Body of pancreas (tissue), 4 donors: ENCODE data around the gene MTIF2. TPM values are rescaled to one million over a fixed set of nuclear protein-coding genes. Genes with fewer than 3 reads are reported as not detected.
"Not testable (repeated sequence)": the region's sequence is repeated elsewhere in the genome, so short reads cannot be mapped to it uniquely, and the experiment has no call there.

Source experiments
- ATAC-seq: fragments of 150-250 bp; one replicate; pipeline ENCODE4 v1.9.1; 2016
- DNase-seq, 4 donors: peaks; one replicate each; pipeline ENCODE4 v3.0.0-alpha.2; 2019
- H3K27ac ChIP-seq, 4 donors: fragments of 200-600 bp; sonication (generic); 1 replicate in 3 of 4; 2 replicates in 1 of 4; pipeline versions ENCODE4 v1.5.1 to v1.6.1; 2016 to 2019; ENCODE audit warnings: mild to moderate bottlenecking in 1 of 4, mixed read lengths in 1 of 4, moderate library complexity in 1 of 4
- H3K27me3 ChIP-seq, 2 donors: fragments of 200-600 bp; sonication (generic); one replicate each; pipeline ENCODE4 v1.6.0; 2016; ENCODE audit warnings: mild to moderate bottlenecking in 1 of 2
- H3K36me3 ChIP-seq, 2 donors: fragments of 200-600 bp; sonication (generic); replicated peaks in 1 of 2; 2 replicates each; pipeline ENCODE4 v1.5.1; 2016; ENCODE audit warnings: low read depth in 2 of 2; ENCODE audit not compliant: insufficient read depth in 1 of 2
- H3K4me1 ChIP-seq: fragments of 200-600 bp; sonication (generic); one replicate; pipeline ENCODE4 v1.6.0; 2016
- H3K4me3 ChIP-seq, 2 donors: fragments of 200-600 bp; sonication (generic); 1 replicate in 1 of 2; 2 replicates in 1 of 2; pipeline ENCODE4 v1.5.1; 2016 to 2019
- H3K9me3 ChIP-seq, 3 donors: fragments of 200-600 bp; sonication (generic); 1 replicate in 2 of 3; 2 replicates in 1 of 3; pipeline ENCODE4 v1.5.1; 2016
- CTCF ChIP-seq, 7 experiments: fragments of 450-650 bp in 4 of 7; fragments of 200-600 bp in 3 of 7; sonication (generic) in 3 of 7; IDR thresholded peaks; one replicate each; pipeline ENCODE4 v1.5.1; 2016 to 2019; ENCODE audit warnings: antibody characterized with exemption in 7 of 7
- POLR2A ChIP-seq, 3 donors: fragments of 450-650 bp; IDR thresholded peaks; one replicate each; pipeline ENCODE4 v1.6.1; 2016; ENCODE audit warnings: antibody characterized with exemption in 3 of 3, mild to moderate bottlenecking in 2 of 3
- WGBS, 2 donors: methylation state at CpG; one replicate each; pipeline ENCODE4 v1.1.5; 2017; 5-methylcytosine and 5-hydroxymethylcytosine counted together
- intact Hi-C: fragments of 100-400 bp; cut with DNase I; formaldehyde crosslinking; loops from one replicate; pipeline ENCODE4 v1.15.1; 2023
- total RNA-seq, 2 donors: library from RNA; depleted of rRNA; stranded (reverse); fragments of >200 nt; gene quantifications; one replicate each; pipeline ENCODE4 v1.1.0, GENCODE V29; 2016

MTIF2 gene
- total RNA-seq, 2 donors from 2014 or later, result 14.5 to 17.9 TPM

DNA sequence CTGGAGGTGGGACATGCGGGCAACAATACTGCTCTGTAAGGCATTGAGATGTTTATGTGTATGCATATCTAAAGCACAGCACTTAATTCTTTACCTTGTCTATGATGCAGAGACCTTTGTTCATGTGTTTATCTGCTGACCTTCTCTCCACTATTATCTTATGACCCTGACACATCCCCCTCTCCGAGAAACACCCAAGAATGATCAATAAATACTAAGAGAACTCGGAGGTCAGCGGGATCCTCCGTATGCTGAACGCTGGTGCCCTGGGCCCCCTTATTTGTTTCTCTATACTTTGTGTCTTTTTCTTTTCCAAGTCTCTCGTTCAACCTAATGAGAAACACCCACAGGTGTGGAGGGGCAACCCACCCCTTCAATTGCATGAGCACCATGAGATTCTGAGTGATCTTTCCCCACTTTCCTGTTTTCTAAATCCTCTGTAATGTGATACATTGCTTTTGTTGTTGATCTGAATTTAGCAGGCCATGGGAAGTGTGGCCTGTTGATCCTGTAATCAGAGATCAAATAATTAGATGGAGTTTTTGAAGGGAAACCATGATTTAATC is 10.9 kb upstream of the MTIF2 start:
- Histone ChIP-seq H3K4me1 (peaks cover 35% of the 10 kb centered on the region), H3K27ac (peak overlapping the region in 3 of 4 donors; percentile 34 to 97 (median 54))
- H3K27me3 ChIP-seq, DNase-seq, H3K36me3 ChIP-seq, H3K4me3 ChIP-seq, ATAC-seq, H3K9me3 ChIP-seq, intact Hi-C loops: not testable (repeated sequence)
- 60 to 72% methylated on average over 7 of the region's 7 CpGs for WGBS, 2 donors

DNA sequence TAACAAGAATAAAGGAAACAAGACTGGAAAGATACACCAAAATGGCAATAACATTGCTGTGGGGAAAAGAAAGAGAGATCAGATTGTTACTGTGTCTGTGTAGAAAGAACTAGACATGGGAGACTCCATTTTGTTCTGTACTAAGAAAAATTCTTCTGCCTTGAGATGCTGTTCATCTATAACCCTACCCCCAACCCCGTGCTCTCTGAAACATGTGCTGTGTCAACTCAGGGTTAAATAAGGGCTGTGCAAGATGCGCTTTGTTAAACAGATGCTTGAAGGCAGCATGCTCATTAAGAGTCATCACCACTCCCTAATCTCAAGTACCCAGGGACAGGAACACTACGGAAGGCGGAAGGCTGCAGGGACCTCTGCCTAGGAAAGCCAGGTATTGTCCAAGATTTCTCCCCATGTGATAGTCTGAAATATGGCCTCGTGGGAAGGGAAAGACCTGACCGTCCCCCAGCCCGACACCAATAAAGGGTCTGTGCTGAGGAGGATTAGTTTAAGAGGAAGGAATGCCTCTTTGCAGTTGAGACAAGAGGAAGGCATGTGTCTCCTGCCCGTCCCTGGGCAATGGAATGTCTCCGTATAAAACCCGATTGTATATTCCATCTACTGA is 10.3 kb upstream of the MTIF2 start:
- H3K27me3 ChIP-seq, intact Hi-C loops, H3K9me3 ChIP-seq, H3K36me3 ChIP-seq, DNase-seq, H3K4me3 ChIP-seq, ATAC-seq, H3K27ac ChIP-seq: not testable (repeated sequence)
- 73 to 81% methylated on average over 10 of the region's 10 CpGs for WGBS, 2 donors
- H3K4me1 ChIP-seq, result peaks cover 28% of the 10 kb centered on the region

DNA sequence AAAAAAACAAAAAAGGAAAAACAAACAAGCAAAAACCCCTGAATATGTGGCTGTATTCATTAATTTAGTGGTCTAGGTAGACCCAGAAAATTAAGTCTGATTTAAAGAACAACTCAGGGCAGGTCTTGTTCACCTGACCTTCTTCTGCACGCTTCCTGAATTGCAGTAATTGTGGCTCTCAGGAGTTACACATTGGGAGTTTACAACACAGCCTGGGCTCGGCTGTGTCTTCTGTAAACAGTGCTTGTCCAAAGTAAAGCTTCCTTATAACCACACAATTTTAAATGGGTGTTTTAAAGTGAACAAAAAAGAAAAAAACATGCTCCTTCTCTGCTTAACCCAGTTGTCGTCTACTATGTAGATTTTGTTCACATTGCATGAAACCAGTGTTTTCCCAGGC is 8.3 kb upstream of the MTIF2 start:
- peaks cover 20% of the 10 kb centered on the region for H3K4me1 ChIP-seq
- no peaks in the 10 kb centered on the region for H3K36me3 ChIP-seq
- no peaks in the 10 kb centered on the region for H3K9me3 ChIP-seq
- 86 to 87% methylated on average over 3 of the region's 3 CpGs for WGBS, 2 donors
- DNase-seq (no peak), ATAC-seq (no peak)
- intact Hi-C loops, result no loop called here
- H3K27ac ChIP-seq, result no peak overlapping the region
- no peak overlapping the region for H3K4me3 ChIP-seq
- TF ChIP-seq CTCF (IDR thresholded peaks at IDR 0.05), result no peak
- TF ChIP-seq POLR2A (IDR thresholded peaks at IDR 0.05), result no peak
- no peaks in the 10 kb centered on the region for H3K27me3 ChIP-seq

DNA sequence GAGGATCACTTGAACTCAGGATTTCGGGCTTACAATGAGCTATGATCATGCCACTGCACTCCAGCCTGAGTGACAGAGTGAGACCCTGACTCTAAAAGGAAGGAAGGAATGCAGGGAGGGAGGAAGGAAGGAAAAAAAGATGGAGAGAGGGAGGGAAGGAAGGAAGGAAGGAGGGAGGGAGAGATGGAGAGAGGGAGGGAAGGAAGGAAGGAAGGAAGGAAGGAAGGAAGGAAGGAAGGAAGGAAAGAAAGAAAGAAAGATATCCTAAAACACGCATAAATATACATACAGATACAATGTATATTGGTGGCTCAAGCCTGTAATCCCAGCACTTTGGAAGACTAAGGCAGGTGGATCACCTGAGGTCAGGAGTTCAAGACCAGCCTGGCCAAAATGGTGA is 5.3 kb upstream of the MTIF2 start:
- ATAC-seq, result not testable (repeated sequence)

GRCh38 chr2:55269645-55269990 is 587 bp upstream of the MTIF2 start:
- Histone ChIP-seq H3K27me3 (no peaks in the 10 kb centered on the region), H3K4me1 (peaks cover 17% of the 10 kb centered on the region), H3K4me3 (peak overlapping the region in 1 of 2 donors; percentile 73), H3K36me3 (peaks cover 0 to 4% of the 10 kb centered on the region in 2 donors), H3K9me3 (no peaks in the 10 kb centered on the region), H3K27ac (peak overlapping the region in 3 of 4 donors; percentile 78 to 90 (median 78))
- 40 to 50% methylated on average over 7 of the region's 7 CpGs for WGBS, 2 donors
- intact Hi-C loops, result no loop called here
- DNase-seq (no peak), ATAC-seq (no peak)
- no peak for TF ChIP-seq POLR2A (IDR thresholded peaks at IDR 0.05)
- TF ChIP-seq CTCF (IDR thresholded peaks at IDR 0.05), result no peak

More for the DNA sequence above, 5.3 kb upstream of the MTIF2 start:
- H3K4me1 ChIP-seq, H3K27ac ChIP-seq, H3K4me3 ChIP-seq, H3K27me3 ChIP-seq, H3K36me3 ChIP-seq, DNase-seq, intact Hi-C loops, H3K9me3 ChIP-seq: not testable (repeated sequence)
- 83% methylated on average over 2 of the region's 2 CpGs for WGBS, 2 donors

DNA sequence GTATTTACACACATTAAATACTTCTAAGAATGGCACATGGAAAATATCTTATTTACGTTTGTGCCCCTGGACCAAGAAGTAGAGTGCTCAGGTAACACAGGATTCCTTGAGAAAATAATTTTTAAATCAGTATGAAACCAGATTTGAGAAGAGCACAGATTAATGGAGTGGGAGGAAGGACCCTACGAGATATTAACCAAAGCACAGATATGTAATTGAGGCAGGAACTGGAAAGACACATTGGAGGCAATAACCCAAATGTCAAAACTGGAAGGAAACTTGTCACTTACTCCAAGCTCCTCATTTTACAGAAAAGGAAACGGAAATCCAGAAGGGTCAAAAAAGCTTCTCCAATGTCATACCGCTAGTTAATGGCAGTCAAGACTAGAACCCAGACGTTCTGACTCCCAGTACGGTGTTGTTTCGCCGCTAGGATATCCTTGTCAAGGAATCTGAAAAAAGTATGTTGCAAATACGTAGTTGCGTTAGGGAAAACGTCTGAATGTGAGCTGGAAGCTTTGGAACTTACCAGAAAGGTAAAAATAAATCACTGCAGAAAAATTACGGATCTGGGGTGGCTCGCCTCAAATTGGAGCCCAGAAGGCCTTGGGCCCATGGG is 634 bp downstream of the MTIF2 start:
- H3K4me1 ChIP-seq, result peaks cover 17% of the 10 kb centered on the region
- H3K36me3 ChIP-seq, result peaks cover 0 to 4% of the 10 kb centered on the region in 2 donors
- H3K9me3 ChIP-seq, result no peaks in the 10 kb centered on the region
- no peak for ATAC-seq
- no peak for TF ChIP-seq CTCF (IDR thresholded peaks at IDR 0.05)
- TF ChIP-seq POLR2A (IDR thresholded peaks at IDR 0.05), result no peak
- no peaks in the 10 kb centered on the region for H3K27me3 ChIP-seq
- WGBS, 2 donors, result 4 to 7% methylated on average over 13 of the region's 13 CpGs
- DNase-seq, result no peak
- peak overlapping the region; percentile 57 to 73 for H3K4me3 ChIP-seq
- H3K27ac ChIP-seq, result peak overlapping the region in 3 of 4 donors; percentile 78 to 90 (median 78)
- intact Hi-C loops, result no loop called here

DNA sequence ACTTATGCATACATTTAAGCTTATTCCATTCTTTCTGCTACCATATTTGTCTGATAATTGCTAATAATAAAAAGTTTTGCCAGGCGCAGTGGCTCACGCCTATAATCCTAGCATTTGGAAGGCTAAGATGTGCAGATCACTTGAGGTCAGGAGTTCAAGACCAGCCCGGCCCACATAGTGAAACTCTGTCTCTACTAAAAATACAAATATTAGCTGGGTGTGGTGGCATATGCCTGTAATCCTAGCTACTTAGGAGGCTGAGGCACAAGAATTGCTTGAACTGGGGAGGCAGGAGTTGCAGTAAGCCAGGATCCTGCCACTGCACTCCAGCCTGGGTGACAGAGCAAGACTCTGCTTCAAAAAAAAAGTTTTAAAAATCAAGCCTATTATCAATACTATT is 9.4 kb downstream of the MTIF2 start:
- 90 to 92% methylated on average over 3 of the region's 3 CpGs for WGBS, 2 donors
- H3K9me3 ChIP-seq, ATAC-seq, H3K27ac ChIP-seq, intact Hi-C loops, DNase-seq, H3K4me3 ChIP-seq, H3K27me3 ChIP-seq, H3K4me1 ChIP-seq: not testable (repeated sequence)
- H3K36me3 ChIP-seq, result peaks cover 4 to 18% of the 10 kb centered on the region in 2 donors
